ENCODE measurements around the gene CASP8. TPM values are rescaled to one million over a fixed set of nuclear protein-coding genes. Genes with fewer than 3 reads are reported as not detected.

CASP8 gene
- total and polyA plus RNA-seq, 2 of the 13 experiments (the other 11 are each of a cell fraction or from before 2014, with no cell fraction given) = 25.0 to 52.8 TPM

- no TSS peak for BruUV-seq (replicated peaks)
- CTCF ChIA-PET (ENCODE audit: low intra/inter-chr PET ratio, low total read pairs) = no interaction called here
- in situ Hi-C loops (cut with HindIII; ENCODE audit: extremely low pct_ligation_motif_present, low pct_unique_long_range_greater_than_20kb) = no loop called here
- TF ChIP-seq, protein P1, sequence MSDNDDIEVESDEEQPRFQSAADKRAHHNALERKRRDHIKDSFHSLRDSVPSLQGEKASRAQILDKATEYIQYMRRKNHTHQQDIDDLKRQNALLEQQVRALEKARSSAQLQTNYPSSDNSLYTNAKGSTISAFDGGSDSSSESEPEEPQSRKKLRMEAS (IDR thresholded peaks at IDR 0.05) = no peak
- 0 out of 2 replicates have a peak, but pooled peaks have one; percentile 69 for TF ChIP-seq ZMYM3 (CRISPR knock-in tag; IDR thresholded peaks at IDR 0.05)
- TF ChIP-seq NCOA1 (CRISPR knock-in tag; IDR thresholded peaks at IDR 0.05) = no peak
- peak; percentile 94 for TF ChIP-seq ZNF629 (CRISPR knock-in tag; conservative IDR thresholded peaks at IDR 0.05)
- TF ChIP-seq ARNT2 (CRISPR knock-in tag; IDR thresholded peaks at IDR 0.05; ENCODE audit: low read depth) = no peak
- peak; percentile 74; the same call in 1 of the 2 replicates for TF ChIP-seq CHD4 (IDR thresholded peaks at IDR 0.05; ENCODE audit: borderline replicate concordance, low read length)
- Histone ChIP-seq H3K9me3 (ENCODE audit: low read length) (no peaks in the 10 kb centered on the region), H3K79me2 (ENCODE audit: insufficient read depth, low read length) (peaks cover 24% of the 10 kb centered on the region), H3K36me3 (replicated peaks in 1 of 2; ENCODE audit: control insufficient read depth in 1 of 2, insufficient read depth in 2 of 2, low read length in 2 of 2) (no peaks in the 10 kb centered on the region), H3K4me2 (ENCODE audit: low read depth, low read length) (no peak overlapping the region), H3K27ac (ENCODE audit: extremely low read length, insufficient read depth, low read length) (no peak overlapping the region), H3K4me3 (replicated peaks in 1 of 3; ENCODE audit: insufficient read depth in 1 of 3, low read depth in 2 of 3, low read length in 3 of 3) (no peak overlapping the region), H2AFZ (ENCODE audit: low read length) (no peak overlapping the region), H3K27me3 (ENCODE audit: control insufficient read depth in 1 of 2, insufficient read depth in 2 of 2, low read length in 2 of 2) (no peaks in the 10 kb centered on the region), H3K9ac (ENCODE audit: insufficient read depth, low read depth, low read length) (no peak overlapping the region), H4K20me1 (ENCODE audit: insufficient read depth, low read length) (no peaks in the 10 kb centered on the region), H3K4me1 (ENCODE audit: insufficient read depth, low read length) (peaks cover 50% of the 10 kb centered on the region)
- WGBS (ENCODE audit: low lambda C conversion rate) = 96% methylated on average over 3 of the region's 3 CpGs
- FAIRE-seq (no peak), DNase-seq (ENCODE audit: low spot score) (no peak), ATAC-seq (no peak)
- POLR2A ChIA-PET = interaction anchor here (3.2 kb wide), 1 partner anchor 23 kb away, joined by 19 read pairs; no protein-coding TSS in a partner anchor
- intact Hi-C loops (cut with micrococcal nuclease; ENCODE audit: unreplicated experiment) = no loop called here
Measured at GRCh38 chr2:201256082-201256481, 4.3 kb upstream of the CASP8 start.

DNA sequence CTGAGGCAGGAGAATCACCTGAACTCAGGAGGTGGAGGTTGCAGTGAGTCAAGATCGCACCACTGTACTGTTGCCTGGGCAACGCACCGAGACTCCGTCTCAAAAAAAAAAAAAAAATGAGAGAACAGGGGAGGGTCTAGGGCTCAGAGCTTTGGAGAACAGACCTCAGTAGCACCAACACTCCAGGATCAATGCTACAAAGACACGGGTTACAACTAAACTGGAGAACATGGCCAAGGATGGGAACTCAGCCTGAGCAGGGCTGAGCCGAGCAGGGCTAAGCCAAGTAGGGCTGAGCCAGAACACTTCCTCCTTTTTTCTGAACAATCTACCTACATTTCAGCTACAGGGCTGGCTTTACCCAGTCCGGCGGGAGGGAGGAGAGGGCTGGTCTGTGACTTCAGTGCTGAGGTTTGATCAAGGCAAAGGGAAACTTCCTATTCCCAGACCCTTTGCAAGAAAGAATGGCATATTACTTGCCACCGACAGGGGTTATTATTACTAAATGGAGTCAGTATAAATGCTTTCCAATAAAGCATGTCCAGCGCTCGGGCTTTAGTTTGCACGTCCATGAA, 2.9 kb upstream of the CASP8 start:
- H3K36me3 ChIP-seq (replicated peaks in 1 of 2; ENCODE audit: control insufficient read depth in 1 of 2, insufficient read depth in 2 of 2, low read length in 2 of 2) = no peaks in the 10 kb centered on the region
- H3K4me3 ChIP-seq (replicated peaks in 1 of 3; ENCODE audit: insufficient read depth in 1 of 3, low read depth in 2 of 3, low read length in 3 of 3) = peak overlapping the region; percentile 52 to 84 (median 70); a peak in 5 of 6 replicates
- in situ Hi-C loops (cut with HindIII; ENCODE audit: extremely low pct_ligation_motif_present, low pct_unique_long_range_greater_than_20kb) = no loop called here
- H3K4me1 ChIP-seq (ENCODE audit: insufficient read depth, low read length) = peaks cover 56% of the 10 kb centered on the region
- peak overlapping the region; percentile 85 for H2AFZ ChIP-seq (ENCODE audit: low read length)
- ChIA-PET CTCF (ENCODE audit: low intra/inter-chr PET ratio, low total read pairs) (no interaction called here), POLR2A (interaction anchor here (0.7 to 1.7 kb wide), 3 partner anchors 24 to 150 kb away, joined by 4 to 6 read pairs (median 5); no protein-coding TSS in a partner anchor)
- peaks cover 30% of the 10 kb centered on the region for H3K79me2 ChIP-seq (ENCODE audit: insufficient read depth, low read length)
- H3K9me3 ChIP-seq (ENCODE audit: low read length) = no peaks in the 10 kb centered on the region
- no peaks in the 10 kb centered on the region for H3K27me3 ChIP-seq (ENCODE audit: control insufficient read depth in 1 of 2, insufficient read depth in 2 of 2, low read length in 2 of 2)
- DNase-seq (ENCODE audit: low spot score) (no peak), FAIRE-seq (no peak), ATAC-seq (peak; percentile 57)
- WGBS (ENCODE audit: low lambda C conversion rate) = 64% methylated on average over 12 of the region's 12 CpGs
- no peaks in the 10 kb centered on the region for H4K20me1 ChIP-seq (ENCODE audit: insufficient read depth, low read length)
- no TSS peak for BruUV-seq (replicated peaks)
- intact Hi-C loops (cut with micrococcal nuclease; ENCODE audit: unreplicated experiment) = no loop called here
- H3K27ac ChIP-seq (ENCODE audit: extremely low read length, insufficient read depth, low read length) = peak overlapping the region; percentile 86
- H3K4me2 ChIP-seq (ENCODE audit: low read depth, low read length) = peak overlapping the region; percentile 99
- H3K9ac ChIP-seq (ENCODE audit: insufficient read depth, low read depth, low read length) = peak overlapping the region; percentile 87
- TF ChIP-seq ZNF329 (CRISPR knock-in tag; IDR thresholded peaks at IDR 0.05; ENCODE audit: low read depth) = no peak
- no peak for TF ChIP-seq SNAPC2 (CRISPR knock-in tag; IDR thresholded peaks at IDR 0.05)
- TF ChIP-seq ATF6 (CRISPR knock-in tag; conservative IDR thresholded peaks at IDR 0.05) = no peak
- TF ChIP-seq THAP11 (CRISPR knock-in tag; IDR thresholded peaks at IDR 0.05) = no peak
- TF ChIP-seq GPN1 (CRISPR knock-in tag; IDR thresholded peaks at IDR 0.05; ENCODE audit: borderline replicate concordance) = no peak
- peak; percentile 29; the same call in 1 of the 2 replicates for TF ChIP-seq ZNF777 (CRISPR knock-in tag; IDR thresholded peaks at IDR 0.05)
- peak; percentile 37; the same call in 1 of the 2 replicates for TF ChIP-seq ZNF451 (CRISPR knock-in tag; IDR thresholded peaks at IDR 0.05)
- TF ChIP-seq RFX3 (CRISPR knock-in tag; IDR thresholded peaks at IDR 0.05) = no peak
- TF ChIP-seq XRCC5 (optimal IDR thresholded peaks at IDR 0.05; ENCODE audit: low read length) = peak; percentile 9
- no peak for TF ChIP-seq JUND (CRISPR knock-in tag; IDR thresholded peaks at IDR 0.05)
- no peak for TF ChIP-seq KLF11 (CRISPR knock-in tag; IDR thresholded peaks at IDR 0.05)
- TF ChIP-seq SMAD9 (CRISPR knock-in tag; IDR thresholded peaks at IDR 0.05) = no peak
- no peak for TF ChIP-seq HOXA7 (CRISPR knock-in tag; IDR thresholded peaks at IDR 0.05)
- TF ChIP-seq KMT2A (CRISPR knock-in tag; IDR thresholded peaks at IDR 0.05) = 0 out of 2 replicates have a peak, but pooled peaks have one; percentile 21

Data from HepG2 (cell line).